NB4 (cell line): ENCODE measurements around the gene PIK3C2G.

ENCODE experiments used
- MYC ChIP-seq: IDR thresholded peaks from 2 replicates; pipeline ENCODE4 v1.6.1; 2011; ENCODE audit warnings: low read depth, low read length
- POLR2A ChIP-seq: IDR thresholded peaks from 2 replicates; pipeline ENCODE4 v1.6.1; 2011; ENCODE audit warnings: mild to moderate bottlenecking; ENCODE audit not compliant: insufficient read length; ENCODE audit errors: extremely low read depth
- TF ChIP-seq, protein P1 (sequence below): IDR thresholded peaks from one replicate; pipeline ENCODE4 v1.5.1; 2012; ENCODE audit warnings: low read depth, low read length
- TF ChIP-seq, protein P2 (sequence below): IDR thresholded peaks from 2 replicates; pipeline ENCODE4 v1.6.1; 2011; ENCODE audit warnings: low read depth, low read length

- TF ChIP-seq, protein P1, sequence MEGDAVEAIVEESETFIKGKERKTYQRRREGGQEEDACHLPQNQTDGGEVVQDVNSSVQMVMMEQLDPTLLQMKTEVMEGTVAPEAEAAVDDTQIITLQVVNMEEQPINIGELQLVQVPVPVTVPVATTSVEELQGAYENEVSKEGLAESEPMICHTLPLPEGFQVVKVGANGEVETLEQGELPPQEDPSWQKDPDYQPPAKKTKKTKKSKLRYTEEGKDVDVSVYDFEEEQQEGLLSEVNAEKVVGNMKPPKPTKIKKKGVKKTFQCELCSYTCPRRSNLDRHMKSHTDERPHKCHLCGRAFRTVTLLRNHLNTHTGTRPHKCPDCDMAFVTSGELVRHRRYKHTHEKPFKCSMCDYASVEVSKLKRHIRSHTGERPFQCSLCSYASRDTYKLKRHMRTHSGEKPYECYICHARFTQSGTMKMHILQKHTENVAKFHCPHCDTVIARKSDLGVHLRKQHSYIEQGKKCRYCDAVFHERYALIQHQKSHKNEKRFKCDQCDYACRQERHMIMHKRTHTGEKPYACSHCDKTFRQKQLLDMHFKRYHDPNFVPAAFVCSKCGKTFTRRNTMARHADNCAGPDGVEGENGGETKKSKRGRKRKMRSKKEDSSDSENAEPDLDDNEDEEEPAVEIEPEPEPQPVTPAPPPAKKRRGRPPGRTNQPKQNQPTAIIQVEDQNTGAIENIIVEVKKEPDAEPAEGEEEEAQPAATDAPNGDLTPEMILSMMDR, result no peak
- TF ChIP-seq POLR2A (no peak), MYC (no peak)
- TF ChIP-seq, protein P2, sequence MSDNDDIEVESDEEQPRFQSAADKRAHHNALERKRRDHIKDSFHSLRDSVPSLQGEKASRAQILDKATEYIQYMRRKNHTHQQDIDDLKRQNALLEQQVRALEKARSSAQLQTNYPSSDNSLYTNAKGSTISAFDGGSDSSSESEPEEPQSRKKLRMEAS, result no peak
Observed at GRCh38 chr12:18436170-18436569, 174.9 kb downstream of the PIK3C2G start.
